GM12872 (cell line): ENCODE results near the gene SPECC1L.
A peak's percentile ranks its signal among the peaks of the same experiment; 100 is the strongest.

Experiments used
- TF ChIP-seq, protein P1 (sequence below): IDR thresholded peaks from 3 replicates; pipeline ENCODE4 v1.5.1; 2011; ENCODE audit warnings: low read depth, mild to moderate bottlenecking, low read length, moderate library complexity; ENCODE audit not compliant: insufficient read depth

The SPECC1L gene

GRCh38 chr22:24435323-24435645, 164.7 kb downstream of the SPECC1L start:
- TF ChIP-seq, protein P1, sequence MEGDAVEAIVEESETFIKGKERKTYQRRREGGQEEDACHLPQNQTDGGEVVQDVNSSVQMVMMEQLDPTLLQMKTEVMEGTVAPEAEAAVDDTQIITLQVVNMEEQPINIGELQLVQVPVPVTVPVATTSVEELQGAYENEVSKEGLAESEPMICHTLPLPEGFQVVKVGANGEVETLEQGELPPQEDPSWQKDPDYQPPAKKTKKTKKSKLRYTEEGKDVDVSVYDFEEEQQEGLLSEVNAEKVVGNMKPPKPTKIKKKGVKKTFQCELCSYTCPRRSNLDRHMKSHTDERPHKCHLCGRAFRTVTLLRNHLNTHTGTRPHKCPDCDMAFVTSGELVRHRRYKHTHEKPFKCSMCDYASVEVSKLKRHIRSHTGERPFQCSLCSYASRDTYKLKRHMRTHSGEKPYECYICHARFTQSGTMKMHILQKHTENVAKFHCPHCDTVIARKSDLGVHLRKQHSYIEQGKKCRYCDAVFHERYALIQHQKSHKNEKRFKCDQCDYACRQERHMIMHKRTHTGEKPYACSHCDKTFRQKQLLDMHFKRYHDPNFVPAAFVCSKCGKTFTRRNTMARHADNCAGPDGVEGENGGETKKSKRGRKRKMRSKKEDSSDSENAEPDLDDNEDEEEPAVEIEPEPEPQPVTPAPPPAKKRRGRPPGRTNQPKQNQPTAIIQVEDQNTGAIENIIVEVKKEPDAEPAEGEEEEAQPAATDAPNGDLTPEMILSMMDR: no peak

GRCh38 chr22:24435861-24436371, 165.3 kb downstream of the SPECC1L start:
- TF ChIP-seq, protein P1: no peak

GRCh38 chr22:24436553-24436952, 165.9 kb downstream of the SPECC1L start:
- TF ChIP-seq, protein P1: no peak

- TF ChIP-seq, protein P1: no peak
Measured at GRCh38 chr22:24437091-24437490, 166.5 kb downstream of the SPECC1L start.

DNA sequence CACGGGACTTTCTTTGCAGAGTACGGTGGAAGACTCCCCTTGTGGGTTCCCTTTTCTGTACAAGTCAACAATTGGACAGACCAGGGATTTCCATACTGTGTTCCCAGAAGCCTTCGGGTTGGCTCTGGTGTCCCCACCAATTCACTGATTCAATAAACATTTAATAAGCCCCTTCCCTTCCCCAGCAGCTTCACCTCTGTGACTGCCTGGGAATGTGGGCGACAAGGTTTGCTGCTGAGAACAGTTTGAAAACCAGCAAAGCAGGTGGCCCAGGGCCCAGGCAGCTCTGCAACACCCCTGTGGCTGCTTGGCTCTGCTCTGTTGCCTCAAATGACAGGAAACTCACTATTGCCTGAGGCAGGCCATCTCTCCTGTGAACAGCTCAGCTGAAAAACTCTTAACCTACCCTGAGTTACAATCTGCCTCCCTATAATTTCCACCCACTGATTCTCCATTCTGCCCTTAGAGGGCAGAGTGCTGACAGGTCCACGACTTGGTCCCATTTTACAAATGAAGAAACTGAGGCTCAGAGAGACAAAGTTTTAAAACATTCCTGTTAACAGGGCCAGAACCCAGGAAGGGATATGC, 167.2 kb downstream of the SPECC1L start:
- TF ChIP-seq, protein P1: peak; percentile 53

DNA sequence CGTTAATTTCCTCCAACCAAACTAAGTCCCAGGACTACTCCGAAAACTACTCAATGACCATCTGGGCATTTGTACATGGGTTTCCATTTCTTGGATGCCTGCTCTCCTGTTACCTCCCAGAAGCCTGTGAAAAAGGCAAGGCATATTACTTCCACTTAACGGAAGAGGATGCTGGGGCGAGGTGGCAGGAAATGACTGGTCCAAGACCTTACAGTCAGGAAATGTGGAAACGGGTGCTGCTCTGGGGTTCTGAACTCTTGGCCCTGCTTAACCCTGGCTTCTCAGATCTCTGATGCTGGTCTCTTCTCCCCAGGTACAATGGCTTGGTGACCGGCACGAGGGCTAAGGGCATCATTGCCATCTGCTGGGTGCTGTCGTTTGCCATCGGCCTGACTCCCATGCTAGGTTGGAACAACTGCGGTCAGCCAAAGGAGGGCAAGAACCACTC, 169.7 kb downstream of the SPECC1L start:
- TF ChIP-seq, protein P1: no peak

GRCh38 chr22:24440718-24441405, 170.2 kb downstream of the SPECC1L start:
- TF ChIP-seq, protein P1: no peak
